ENCODE measurements around the gene HPS3.
"Not testable (repeated sequence)": the region's sequence is repeated elsewhere in the genome, so short reads cannot be mapped to it uniquely, and the experiment has no call there.

Gene HPS3

GRCh38 chr3:149186219-149186618 is 56.8 kb downstream of the HPS3 start:
- no peak for DNase-seq (ENCODE audit: low read depth in 3 of 3)

GRCh38 chr3:149186721-149187120 is 57.3 kb downstream of the HPS3 start:
- no peak for DNase-seq (ENCODE audit: low read depth in 3 of 3)

DNA sequence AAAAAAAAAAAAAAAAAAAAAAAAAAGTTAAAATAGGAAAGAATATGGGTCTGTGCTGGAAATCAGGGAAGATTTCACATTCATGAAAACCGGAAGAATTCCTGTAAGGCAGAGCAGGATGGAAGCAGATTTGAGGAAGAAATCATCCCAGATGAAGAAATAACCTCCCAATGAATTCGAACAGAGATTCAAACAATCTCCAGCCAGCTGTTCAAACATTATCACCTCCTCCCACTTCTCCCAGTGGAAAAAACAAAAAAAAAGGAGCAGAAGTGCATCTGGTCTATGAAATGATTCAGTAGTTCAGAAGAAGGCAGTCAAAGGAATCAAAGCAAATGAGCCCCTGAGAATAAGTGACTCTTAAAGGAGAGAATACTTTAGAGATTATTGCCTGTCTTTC is 59.1 kb downstream of the HPS3 start:
- DNase-seq (ENCODE audit: low read depth in 3 of 3) = no peak

DNA sequence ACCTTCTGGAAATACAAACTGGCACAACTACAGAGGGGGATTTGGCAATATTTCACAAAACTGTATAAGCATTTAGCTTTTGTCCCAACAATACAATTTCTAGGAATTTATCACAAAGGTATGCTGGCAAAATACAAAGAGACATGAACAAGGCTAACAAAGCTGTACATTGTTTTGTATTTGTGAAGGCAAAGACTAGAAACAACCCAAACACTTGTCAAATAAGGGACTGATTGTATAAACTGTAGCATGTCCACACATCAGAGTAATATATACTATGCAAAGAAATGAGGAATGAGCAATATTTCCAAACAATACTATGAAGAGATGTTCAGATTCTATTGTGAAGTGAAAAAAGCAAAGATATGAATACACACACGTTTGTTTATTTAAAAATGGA is 65.8 kb downstream of the HPS3 start:
- no peak for DNase-seq (ENCODE audit: low read depth in 3 of 3)

- DNase-seq (ENCODE audit: low read depth in 3 of 3) = not testable (repeated sequence)
These were observed 67.6 kb downstream of the HPS3 start for GRCh38 chr3:149196805-149197592.

DNA sequence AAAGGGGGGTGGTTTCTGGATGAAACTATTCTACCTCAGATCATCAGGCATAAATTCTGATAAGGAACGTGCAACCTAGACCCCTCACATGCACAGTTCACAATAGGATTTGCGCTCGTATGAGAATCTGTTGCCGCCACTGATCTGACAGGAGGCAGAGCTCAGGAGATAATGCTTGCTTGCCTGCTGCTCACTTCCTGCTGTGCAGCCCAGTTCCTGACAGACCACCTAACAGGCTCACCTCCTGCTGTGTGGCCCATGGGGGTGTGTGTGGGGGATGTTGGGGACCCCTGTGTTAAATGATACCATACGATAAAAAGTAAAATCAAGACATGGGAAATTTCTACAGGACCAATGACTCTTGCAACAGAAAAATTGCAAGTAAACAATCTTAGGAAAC is 68.2 kb downstream of the HPS3 start:
- no peak for DNase-seq (ENCODE audit: low read depth in 3 of 3)

- DNase-seq (ENCODE audit: low read depth in 3 of 3) = no peak
These were observed 69.2 kb downstream of the HPS3 start for GRCh38 chr3:149198611-149199010.

GRCh38 chr3:149199474-149199873 is 70.0 kb downstream of the HPS3 start:
- no peak for DNase-seq (ENCODE audit: low read depth in 3 of 3)

GRCh38 chr3:149203758-149204157 is 74.3 kb downstream of the HPS3 start:
- DNase-seq (ENCODE audit: low read depth in 3 of 3) = no peak

GRCh38 chr3:149204390-149204991 is 75.1 kb downstream of the HPS3 start:
- no peak for DNase-seq (ENCODE audit: low read depth in 3 of 3)

GRCh38 chr3:149207475-149207874 is 78.0 kb downstream of the HPS3 start:
- no peak for DNase-seq (ENCODE audit: low read depth in 3 of 3)

DNA sequence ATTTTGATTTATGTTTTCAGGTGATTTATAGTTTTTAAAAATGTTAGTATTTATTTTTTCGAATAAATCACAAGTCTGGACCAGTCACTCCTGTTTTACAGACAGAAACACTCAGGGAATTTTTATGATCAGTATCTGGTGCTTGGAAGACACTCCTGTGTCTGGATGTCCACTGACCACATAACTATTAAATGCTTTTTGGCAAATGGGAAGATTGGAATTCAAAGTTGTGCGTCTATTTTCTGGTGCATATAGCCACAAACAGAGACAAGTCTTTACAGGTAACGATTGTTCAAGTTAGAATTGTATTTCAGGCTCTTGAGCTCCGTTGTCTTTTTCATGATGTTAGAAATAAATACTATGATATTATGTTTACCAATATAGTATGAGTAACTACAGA is 80.0 kb downstream of the HPS3 start:
- no peak for DNase-seq (ENCODE audit: low read depth in 3 of 3)

DNA sequence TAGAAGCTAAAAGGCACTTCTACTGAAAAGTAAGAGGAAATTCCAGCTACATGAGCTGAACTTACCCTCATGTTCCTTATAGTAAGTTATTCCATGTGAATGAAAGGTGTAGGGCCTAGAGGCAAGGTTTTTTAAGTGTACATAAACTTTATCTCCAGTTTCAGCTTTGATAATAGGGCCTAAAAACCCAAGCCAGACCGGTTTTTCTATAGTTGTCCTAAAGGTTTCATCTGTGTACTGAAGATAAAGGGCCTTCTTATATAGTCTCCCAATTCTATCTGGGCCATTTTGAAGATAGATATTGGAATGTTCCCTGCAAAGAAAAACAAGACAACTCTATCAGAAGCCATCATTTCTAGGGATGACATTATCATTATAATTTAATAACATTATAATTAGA is 82.9 kb downstream of the HPS3 start:
- no peak for DNase-seq (ENCODE audit: low read depth in 3 of 3)

GRCh38 chr3:149214702-149215101 is 85.3 kb downstream of the HPS3 start:
- no peak for DNase-seq (ENCODE audit: low read depth in 3 of 3)

DNA sequence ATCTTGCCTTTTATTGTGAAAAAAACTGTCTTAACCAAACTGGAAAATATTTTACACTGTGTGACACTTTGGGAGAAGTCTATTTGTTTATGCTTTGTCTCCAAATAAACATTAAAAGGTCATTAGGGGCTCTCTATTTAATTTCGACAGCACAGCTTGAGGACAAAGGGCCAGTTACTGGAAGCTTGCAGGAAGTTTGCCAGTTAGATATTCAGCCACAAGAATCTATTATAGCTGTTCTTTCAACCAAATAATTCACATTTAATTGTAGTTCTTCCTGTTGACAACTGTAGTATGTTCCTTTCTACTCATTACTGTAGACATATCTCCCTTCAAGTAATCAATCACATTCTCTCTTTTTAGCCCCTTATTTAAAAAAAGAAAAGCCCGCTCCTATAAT is 86.1 kb downstream of the HPS3 start:
- DNase-seq (ENCODE audit: low read depth in 3 of 3) = no peak

DNA sequence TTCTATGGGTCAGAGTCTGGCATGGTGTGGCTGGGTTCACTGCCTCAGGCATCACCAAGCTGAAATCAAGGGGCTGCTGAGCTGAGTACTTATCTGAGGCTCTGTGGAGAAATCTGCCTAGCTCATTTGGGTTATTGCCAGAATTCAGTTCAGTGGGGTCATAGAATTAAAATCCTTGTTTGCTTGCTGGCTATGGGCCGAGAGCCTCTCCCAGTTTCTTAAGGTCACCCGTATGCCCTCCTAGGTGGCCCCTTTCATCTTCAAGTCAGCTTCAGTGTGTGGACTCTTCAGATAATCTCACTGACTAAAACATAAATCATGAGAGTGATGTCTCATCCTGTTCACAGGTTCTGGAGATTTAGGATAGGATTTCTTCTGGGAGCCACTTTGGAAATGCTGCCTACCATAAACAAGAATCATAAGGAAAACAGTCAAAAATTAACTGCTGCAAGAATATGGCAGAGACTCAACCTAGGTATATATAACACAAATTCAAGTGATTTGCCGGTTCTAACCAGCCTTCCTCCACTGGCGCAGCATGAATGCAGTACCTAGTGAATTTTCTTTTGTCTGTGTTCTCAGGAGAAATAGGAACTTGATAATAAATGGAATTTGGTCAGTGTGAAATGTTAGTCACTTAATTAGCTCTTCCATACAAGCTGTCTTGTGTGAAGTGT is 86.9 kb downstream of the HPS3 start:
- no peak for DNase-seq (ENCODE audit: low read depth in 3 of 3)

- DNase-seq (ENCODE audit: low read depth in 3 of 3) = no peak
These were observed 87.9 kb downstream of the HPS3 start for GRCh38 chr3:149217347-149217746.

GRCh38 chr3:149219380-149220121 is 90.1 kb downstream of the HPS3 start:
- DNase-seq (ENCODE audit: low read depth in 3 of 3) = not testable (repeated sequence)

GRCh38 chr3:149221783-149222517 is 92.5 kb downstream of the HPS3 start, which contains the start of gene CP:
Gene CP (minus strand): TSS chr3:149221829. CDS start chr3:149221792, 37 bp downstream.
- DNase-seq (ENCODE audit: low read depth in 3 of 3) = no peak

All from stimulated activated CD4-positive, alpha-beta T cell treated with anti-CD3 and anti-CD28 coated beads, TNF-alpha, amount 100 ng/mL, for 24 hours (primary cell).